ENCODE measurements around the gene LRRC8A.

The LRRC8A gene

GRCh38 chr9:128881884-128882676 lies at the start of gene LRRC8A, which contains the start of gene KYAT1:
Gene LRRC8A (plus strand): TSS chr9:128882133. CDS start chr9:128907165, 25,032 bp downstream.
Gene KYAT1 (minus strand): TSS chr9:128881950. CDS start chr9:128845405, 36,545 bp downstream.
- peak; percentile 16; the same call in 1 of the 2 replicates for TF ChIP-seq TEAD4 (IDR thresholded peaks at IDR 0.05)
- no peak for TF ChIP-seq NFIC (IDR thresholded peaks at IDR 0.05)
- peak; percentile 84 for TF ChIP-seq CREB1 (IDR thresholded peaks at IDR 0.05; ENCODE audit: low read depth)
- TF ChIP-seq EGR1 (IDR thresholded peaks at IDR 0.05) = peak; percentile 85
- TF ChIP-seq REST (IDR thresholded peaks at IDR 0.05; ENCODE audit: low read depth) = no peak
- peak; percentile 46; the same call in 1 of the 2 replicates for TF ChIP-seq TCF12 (IDR thresholded peaks at IDR 0.05; ENCODE audit: low read depth)
- TF ChIP-seq YY1 (IDR thresholded peaks at IDR 0.05; ENCODE audit: low read depth) = peak; percentile 97
- TF ChIP-seq USF1 (IDR thresholded peaks at IDR 0.05) = peak; percentile 23; the same call in 1 of the 2 replicates
- peak; percentile 85 for TF ChIP-seq MAX (IDR thresholded peaks at IDR 0.05)
- TF ChIP-seq EP300 (IDR thresholded peaks at IDR 0.05; ENCODE audit: borderline replicate concordance) = peak; percentile 32; the same call in 1 of the 2 replicates
- no peak; the same call in 1 of the 2 replicates for TF ChIP-seq TAF1 (IDR thresholded peaks at IDR 0.05; ENCODE audit: low read depth)

GRCh38 chr9:128833696-128834095 lies 48.2 kb upstream of the LRRC8A start:
- TF ChIP-seq ZBTB7A (IDR thresholded peaks at IDR 0.05; ENCODE audit: low read depth) (no peak), CEBPB (IDR thresholded peaks at IDR 0.05) (no peak), TAF1 (IDR thresholded peaks at IDR 0.05; ENCODE audit: low read depth) (no peak), TEAD4 (IDR thresholded peaks at IDR 0.05) (no peak)

- TF ChIP-seq EGR1 (IDR thresholded peaks at IDR 0.05) (no peak), YY1 (IDR thresholded peaks at IDR 0.05; ENCODE audit: low read depth) (no peak), REST (IDR thresholded peaks at IDR 0.05; ENCODE audit: low read depth) (no peak), NFIC (IDR thresholded peaks at IDR 0.05) (no peak)
These were observed 46.4 kb upstream of the LRRC8A start for GRCh38 chr9:128835246-128836210.

- TF ChIP-seq CREB1 (IDR thresholded peaks at IDR 0.05; ENCODE audit: low read depth) (no peak), RAD21 (IDR thresholded peaks at IDR 0.05; ENCODE audit: low read depth) (no peak), FOXM1 (IDR thresholded peaks at IDR 0.05; ENCODE audit: borderline replicate concordance, low read depth) (no peak), CEBPB (IDR thresholded peaks at IDR 0.05) (no peak), MAX (IDR thresholded peaks at IDR 0.05) (no peak), ZBTB7A (IDR thresholded peaks at IDR 0.05; ENCODE audit: low read depth) (no peak), EP300 (IDR thresholded peaks at IDR 0.05; ENCODE audit: borderline replicate concordance) (no peak), TAF1 (IDR thresholded peaks at IDR 0.05; ENCODE audit: low read depth) (no peak), NFIC (IDR thresholded peaks at IDR 0.05) (no peak), REST (IDR thresholded peaks at IDR 0.05; ENCODE audit: low read depth) (no peak), USF1 (IDR thresholded peaks at IDR 0.05) (no peak), TCF12 (IDR thresholded peaks at IDR 0.05; ENCODE audit: low read depth) (no peak), TEAD4 (IDR thresholded peaks at IDR 0.05) (no peak), YY1 (IDR thresholded peaks at IDR 0.05; ENCODE audit: low read depth) (no peak), EGR1 (IDR thresholded peaks at IDR 0.05) (no peak)
These were observed 45.3 kb upstream of the LRRC8A start for GRCh38 chr9:128836509-128837145.
